Forelimb muscle (tissue), 1 donor: ENCODE results near the gene SLC38A11. TPM values are rescaled to one million over a fixed set of nuclear protein-coding genes. Genes with fewer than 3 reads are reported as not detected.

Experiments used
- DNase-seq: peaks from one replicate; pipeline ENCODE4 v3.0.0-alpha.2; 2013; ENCODE audit warnings: low read depth
- polyA plus RNA-seq: library from polyadenylated mRNA; unstranded; fragments of 120-200 nt; gene quantifications from one replicate; pipeline ENCODE4 v1.2.1, GENCODE V29; 2013; ENCODE audit not compliant: insufficient read length

The SLC38A11 gene
- polyA plus RNA-seq, 1 donor: 0.20 TPM

DNA sequence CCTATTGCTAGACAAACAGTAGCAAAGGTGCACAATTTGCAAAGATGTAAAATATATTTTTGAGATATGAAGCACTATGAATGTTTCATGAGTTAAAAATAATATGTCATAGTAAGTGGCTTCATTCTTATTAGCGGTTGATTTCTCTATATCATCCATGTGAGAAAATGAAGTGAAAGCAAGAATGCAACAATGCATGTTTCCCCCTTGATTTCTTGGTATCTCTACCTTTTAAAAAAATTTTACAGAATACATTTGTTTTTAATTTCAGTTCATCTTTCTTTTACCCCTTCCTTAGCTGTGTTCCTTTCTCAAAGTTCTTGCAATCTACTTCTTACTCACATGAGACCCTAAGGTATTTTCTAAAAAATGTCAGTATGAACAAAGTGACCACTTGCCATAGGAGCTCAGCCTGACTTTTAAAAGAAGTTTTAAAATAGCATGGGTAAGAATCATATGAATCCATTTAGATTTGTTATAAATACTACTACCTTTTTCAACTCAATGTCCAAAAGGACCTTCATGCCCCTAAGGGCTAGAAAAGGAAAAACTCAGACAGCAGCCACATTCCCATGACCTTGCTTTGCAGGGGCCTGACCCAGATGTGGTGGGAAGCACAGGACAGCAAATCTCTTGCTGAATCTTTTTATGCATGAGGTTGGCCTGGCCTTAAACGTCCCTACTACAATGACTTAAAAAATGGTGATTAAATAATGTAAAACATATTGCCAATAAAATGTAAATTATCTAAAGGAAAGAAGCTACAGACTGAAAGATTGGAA is 14.8 kb upstream of the SLC38A11 start:
- no peak for DNase-seq

DNA sequence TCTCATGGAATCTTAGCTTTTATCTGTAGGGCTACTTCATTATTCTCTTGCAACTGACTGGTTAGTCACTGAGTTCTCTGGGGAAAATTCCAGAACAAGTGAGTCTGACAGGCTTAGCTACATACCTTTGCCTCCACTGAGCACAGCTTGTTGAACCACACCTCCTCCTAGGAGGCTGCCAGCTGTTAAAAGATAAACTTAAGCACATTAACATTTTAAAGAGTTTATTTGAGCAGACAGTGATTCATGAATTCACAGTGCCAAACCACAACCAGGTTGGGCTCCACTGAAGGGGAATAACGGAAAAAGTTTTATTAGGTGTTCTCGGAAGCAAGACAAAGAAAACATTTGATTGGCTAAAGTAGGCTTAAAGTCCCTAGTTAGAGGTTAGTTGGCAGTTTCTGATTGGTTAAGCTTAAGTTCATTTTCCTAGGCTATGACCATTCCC is 12.5 kb upstream of the SLC38A11 start:
- no peak for DNase-seq

DNA sequence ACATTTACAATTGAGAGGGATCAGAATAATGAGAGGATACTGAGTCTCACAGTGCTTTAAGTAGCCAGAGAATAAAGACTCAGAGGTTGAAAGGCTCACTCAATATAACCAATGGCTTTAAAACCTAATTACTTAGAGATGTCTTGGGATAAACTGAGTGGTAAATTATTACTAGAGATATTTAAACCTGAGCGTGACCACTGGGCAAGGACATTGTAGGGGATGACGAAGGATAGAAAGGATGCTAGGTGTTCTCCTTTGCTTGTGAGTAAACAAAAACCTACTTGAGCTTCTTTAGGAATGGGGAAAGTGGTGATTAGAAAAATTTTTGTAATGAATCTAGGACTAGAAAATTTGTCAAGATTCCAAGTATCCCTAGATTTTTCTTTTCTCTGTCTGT is 12.0 kb upstream of the SLC38A11 start:
- no peak for DNase-seq

GRCh38 chr2:164964700-164965099 is 9.4 kb upstream of the SLC38A11 start:
- DNase-seq: no peak

DNA sequence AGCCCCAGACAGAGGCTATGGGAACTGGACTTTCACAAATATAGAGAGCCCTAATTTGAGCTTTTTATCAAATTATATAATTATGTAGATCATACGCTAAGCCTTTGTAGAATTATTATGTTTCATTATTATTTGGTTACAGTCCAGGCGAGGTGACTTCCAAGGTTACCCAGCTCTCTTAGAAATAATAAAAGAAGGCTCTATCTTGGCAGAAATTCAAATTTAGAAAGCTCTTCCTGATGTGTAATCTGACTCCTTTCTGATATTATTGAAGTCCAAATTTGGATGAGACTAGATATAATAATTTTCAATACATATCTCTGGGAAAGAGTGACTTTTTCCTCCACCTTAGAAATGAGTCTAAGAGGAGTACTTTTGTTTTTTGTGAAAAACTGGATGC is 4.8 kb upstream of the SLC38A11 start:
- no peak for DNase-seq

DNA sequence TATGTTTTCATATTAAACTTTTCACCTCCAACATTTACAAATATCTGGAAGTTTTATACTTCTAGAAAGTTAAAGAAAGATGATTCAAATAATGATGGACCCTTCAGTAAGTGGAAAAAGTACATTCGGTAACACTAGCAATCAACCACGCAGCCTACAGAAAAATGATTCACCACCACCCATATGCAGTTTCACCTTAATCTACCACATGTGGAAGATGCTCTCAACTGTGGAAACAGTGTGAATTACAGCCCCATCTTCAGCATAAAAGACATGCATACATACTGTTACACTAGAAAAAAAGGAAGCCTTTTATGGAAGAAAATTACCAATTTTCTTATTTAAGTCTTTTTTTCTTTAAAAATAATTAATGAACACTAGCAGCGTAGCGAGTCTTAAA is 1.1 kb downstream of the SLC38A11 start:
- no peak for DNase-seq

DNA sequence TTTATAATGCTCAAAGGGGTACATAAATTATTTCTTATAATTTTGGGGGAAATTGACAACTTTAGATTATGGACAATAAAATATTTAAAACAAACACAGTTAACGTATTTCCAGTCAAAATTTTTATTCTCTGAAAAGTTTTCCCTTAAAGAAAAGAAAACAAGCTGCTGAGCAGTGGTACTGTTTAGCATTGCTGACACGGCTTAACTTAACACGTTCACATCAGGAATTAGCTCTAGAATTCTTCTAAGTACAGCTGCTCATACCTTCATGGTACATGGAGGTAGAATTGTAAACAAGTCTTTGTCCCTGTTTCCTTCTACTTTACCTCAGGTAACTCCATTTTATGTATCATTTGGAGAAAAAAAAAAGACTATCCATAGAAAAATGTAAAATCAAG is 2.0 kb downstream of the SLC38A11 start:
- no peak for DNase-seq

DNA sequence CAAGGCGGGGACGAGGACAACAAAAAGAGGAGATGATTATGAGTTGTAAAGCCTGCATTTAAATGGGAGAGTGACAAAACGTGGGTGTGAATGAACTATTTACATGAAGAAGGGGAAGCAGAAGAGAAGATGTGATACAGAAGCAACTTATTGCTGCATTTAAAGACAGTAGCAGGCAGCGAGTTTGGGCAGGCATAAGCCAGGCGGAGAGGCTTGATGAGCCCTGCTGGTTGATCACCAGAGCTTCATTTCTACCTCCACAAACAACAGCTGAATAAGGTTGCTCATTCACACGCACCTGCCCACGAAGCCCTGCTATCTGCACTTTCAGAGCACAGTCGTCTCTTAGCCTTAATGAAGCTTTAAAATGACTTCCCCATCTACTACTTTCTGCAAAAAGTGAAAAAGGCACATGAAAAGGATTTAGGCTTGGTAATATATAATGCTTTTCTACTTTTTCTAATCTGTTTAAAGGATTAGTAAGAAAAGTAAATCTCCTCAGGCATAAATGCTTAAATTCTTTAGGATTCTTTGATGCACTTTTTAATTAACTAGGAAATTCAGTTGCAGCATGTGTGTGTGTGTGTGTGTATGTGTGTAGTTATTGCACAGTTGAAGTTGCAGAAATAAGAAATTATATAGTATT is 3.1 kb downstream of the SLC38A11 start:
- no peak for DNase-seq

- no peak for DNase-seq
These were observed 6.8 kb downstream of the SLC38A11 start for GRCh38 chr2:164948540-164948939.

- DNase-seq: no peak
These were observed 8.0 kb downstream of the SLC38A11 start for GRCh38 chr2:164947281-164947680.

GRCh38 chr2:164943289-164943688 is 12.0 kb downstream of the SLC38A11 start:
- no peak for DNase-seq

DNA sequence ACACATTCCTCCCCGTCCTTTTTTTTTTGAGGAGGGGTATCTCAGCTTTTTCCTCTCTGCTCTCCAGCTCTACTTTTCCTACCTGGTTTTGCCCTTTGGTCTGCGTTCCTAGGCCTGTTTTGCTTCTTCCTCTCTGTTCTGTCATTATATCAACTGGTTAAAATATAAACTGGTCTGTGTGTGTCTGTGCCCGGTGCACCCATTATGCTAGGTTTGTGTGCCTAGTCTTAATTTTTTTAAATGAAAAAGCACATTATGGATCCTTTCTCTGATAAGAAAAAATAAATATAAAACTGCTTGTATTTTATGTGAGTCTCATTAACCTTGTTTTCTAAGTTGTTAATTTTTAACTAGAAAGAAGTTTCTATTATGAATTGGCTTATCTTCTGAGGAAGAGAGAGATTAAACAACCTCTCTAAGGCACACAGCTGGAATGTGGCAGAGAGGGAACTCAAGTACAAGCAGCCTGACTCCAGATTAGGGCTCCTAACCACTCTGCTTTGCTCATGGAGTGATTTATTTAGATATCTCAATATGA is 17.4 kb downstream of the SLC38A11 start:
- no peak for DNase-seq

- no peak for DNase-seq
These were observed 19.9 kb downstream of the SLC38A11 start for GRCh38 chr2:164935118-164936101.

- no peak for DNase-seq
These were observed 20.8 kb downstream of the SLC38A11 start for GRCh38 chr2:164934401-164935117.

DNA sequence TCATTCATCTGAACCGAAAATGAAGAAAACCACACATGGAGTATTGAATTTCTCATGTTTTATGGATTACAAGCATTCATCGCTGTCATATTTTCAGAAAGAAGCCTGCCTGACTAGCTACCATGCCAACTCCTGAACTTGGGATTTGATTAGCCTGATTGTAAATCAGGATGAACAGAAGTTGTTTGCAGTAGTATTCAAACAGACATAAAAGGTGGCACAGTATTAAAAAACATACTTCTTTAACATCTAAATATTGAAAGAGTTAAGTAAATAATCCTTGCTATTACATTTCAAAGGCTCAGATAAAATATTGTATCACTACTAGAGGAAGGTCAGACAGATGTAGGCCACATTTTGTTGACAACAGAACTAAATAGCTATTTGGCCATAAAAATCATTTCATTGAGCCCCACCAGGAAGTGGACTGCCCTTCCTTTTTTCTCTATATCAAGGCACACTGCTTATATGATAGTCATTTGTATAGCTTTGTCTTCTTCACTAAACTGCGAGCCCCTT is 21.6 kb downstream of the SLC38A11 start:
- no peak for DNase-seq

GRCh38 chr2:164932377-164932776 is 22.9 kb downstream of the SLC38A11 start:
- no peak for DNase-seq

DNA sequence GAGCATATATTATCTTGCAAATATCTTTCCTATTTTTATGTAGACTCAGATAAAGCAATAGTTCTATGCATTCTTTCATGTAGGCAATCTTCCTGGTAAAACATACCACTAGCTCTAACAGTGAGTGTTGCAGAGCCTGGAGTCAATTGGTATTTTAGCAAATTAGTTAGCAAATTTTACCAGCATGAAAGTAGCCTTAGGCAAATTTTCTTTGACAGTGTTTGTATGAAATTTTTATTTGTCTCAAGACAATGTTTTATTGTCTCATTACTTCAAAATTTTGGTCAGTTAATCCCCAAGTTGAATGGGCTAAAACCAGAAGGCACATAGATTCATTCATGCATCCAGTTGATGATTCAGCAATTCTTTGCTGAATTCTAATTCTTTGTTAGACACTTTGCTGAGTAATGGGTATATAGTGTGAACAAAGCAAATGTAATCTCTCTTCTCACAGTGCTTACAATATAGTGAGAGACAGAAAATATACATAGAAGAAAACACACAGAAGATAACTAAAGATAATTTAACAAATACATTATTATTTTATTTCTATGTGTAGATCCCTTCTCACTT is 27.1 kb downstream of the SLC38A11 start:
- no peak for DNase-seq

DNA sequence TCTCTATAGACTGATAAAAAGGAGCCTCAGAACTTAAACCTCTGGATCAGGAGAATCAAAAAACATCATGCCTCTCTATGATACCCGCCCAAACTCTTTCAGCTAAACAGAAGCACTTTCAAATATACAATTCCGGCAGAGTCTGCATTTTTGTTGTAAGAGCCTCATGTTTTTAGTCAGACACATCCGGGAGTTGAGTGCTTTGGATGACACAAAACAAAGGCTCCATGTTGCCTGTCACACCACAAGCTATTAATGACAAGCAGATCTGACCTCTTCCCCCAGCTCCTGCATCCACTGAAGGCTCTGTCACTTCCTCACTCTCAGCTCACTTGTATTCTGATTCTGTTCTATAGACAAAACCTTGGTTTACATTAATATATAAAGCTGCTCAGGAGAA is 33.2 kb downstream of the SLC38A11 start:
- no peak for DNase-seq

DNA sequence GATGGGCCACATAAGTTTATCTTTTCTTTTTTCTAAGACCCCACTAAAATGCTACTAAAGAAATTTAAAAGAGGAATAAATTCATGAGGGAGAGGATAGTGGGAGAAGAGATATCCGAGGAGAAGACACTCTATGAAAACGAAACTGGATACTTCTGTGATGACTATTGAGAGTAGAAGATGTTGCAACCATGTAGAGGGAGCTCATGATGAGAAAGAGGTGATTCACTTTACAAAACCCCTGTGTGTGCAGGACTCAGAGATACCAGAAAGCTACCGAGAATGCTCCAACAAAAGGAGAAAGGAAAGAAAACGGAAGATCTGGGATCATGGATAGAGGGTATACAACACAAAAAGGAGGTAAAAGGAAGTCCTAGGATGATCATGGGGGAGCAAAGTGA is 34.9 kb downstream of the SLC38A11 start:
- no peak for DNase-seq

GRCh38 chr2:164917296-164917903 is 37.9 kb downstream of the SLC38A11 start:
- peak; percentile 11 for DNase-seq
